HCT116 (cell line): ENCODE results near the gene CASP6.

Source experiments
- CTCF ChIP-seq, 3 experiments: fragments of 200-600 bp in 1 of 3; sonication (generic) in 1 of 3; IDR thresholded peaks in 2 of 3; conservative IDR thresholded peaks in 1 of 3; 2 replicates each; pipeline ENCODE4 v1.5.1; 2012 to 2017; ENCODE audit warnings: low read depth in 2 of 3, low read length in 2 of 3, antibody characterized with exemption in 1 of 3, borderline replicate concordance in 1 of 3, control low read depth in 1 of 3, mild to moderate bottlenecking in 1 of 3, mixed read lengths in 1 of 3, mixed run types in 1 of 3, moderate library complexity in 1 of 3; ENCODE audit not compliant: insufficient read depth in 1 of 3
- POLR2AphosphoS5 ChIP-seq: IDR thresholded peaks from 2 replicates; pipeline ENCODE4 v1.6.1; 2011; ENCODE audit warnings: mild to moderate bottlenecking, low read depth, low read length, moderate library complexity
- TCF7L2 ChIP-seq: IDR thresholded peaks from 2 replicates; pipeline ENCODE4 v1.7.0; 2011; ENCODE audit warnings: borderline replicate concordance, inconsistent platforms; ENCODE audit not compliant: insufficient read depth, insufficient read length; ENCODE audit errors: extremely low read depth

DNA sequence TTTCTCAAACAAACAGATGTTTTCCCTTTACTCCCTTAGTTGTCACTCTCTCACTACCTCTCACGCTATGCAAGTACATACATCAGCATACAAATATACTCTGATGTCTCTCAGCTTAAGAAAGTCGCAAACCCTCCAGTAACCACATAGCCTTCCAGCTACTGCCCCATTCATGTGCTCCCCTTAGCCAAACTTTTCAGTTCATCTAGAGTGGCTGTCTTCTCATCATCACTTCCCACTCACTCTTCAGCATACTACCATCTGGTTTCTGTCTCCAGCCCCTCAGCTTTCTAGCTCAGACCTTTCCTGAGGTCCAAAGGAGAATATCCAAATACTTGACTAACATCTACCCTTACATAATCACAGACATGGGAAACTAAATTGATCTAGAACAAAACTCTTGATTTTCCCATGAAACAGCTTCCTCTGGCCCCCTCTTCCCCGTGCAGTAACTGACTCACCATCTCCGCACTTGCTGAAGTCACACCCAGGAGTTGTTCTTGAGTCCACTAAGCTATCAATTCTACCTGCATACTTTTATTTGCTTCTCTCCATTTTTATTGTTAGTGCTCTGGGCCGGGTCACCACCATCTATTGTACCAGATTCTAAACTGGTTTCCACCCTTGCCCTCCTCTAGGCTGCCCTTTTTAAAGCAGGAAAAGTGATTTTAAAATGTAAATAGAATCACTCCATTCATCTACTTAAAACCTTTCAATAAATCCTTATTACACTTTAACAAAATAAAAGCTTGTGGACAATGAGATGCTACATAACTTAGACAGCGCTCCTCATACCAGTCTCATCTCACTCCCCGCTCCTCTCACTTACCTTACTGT, 57.2 kb downstream of the CASP6 start:
- TF ChIP-seq CTCF (IDR thresholded peaks at IDR 0.05 in 2 of 3, conservative IDR thresholded peaks at IDR 0.05 in 1 of 3; ENCODE audit: borderline replicate concordance in 1 of 3, insufficient read depth in 1 of 3, low read depth in 2 of 3, low read length in 2 of 3) (no peak), POLR2AphosphoS5 (no peak), TCF7L2 (no peak)
